GM10847 (cell line): ENCODE results near the gene AATF.

ENCODE experiments used
- POLR2A ChIP-seq: IDR thresholded peaks from 2 replicates; pipeline ENCODE4 v1.6.1; 2011; ENCODE audit not compliant: insufficient read length; ENCODE audit errors: extremely low read depth

Gene AATF

GRCh38 chr17:37028040-37028439 lies 79.3 kb downstream of the AATF start:
- TF ChIP-seq POLR2A = no peak

- no peak for TF ChIP-seq POLR2A
Measured at GRCh38 chr17:37031493-37032083, 82.8 kb downstream of the AATF start.

GRCh38 chr17:37037590-37038155 lies 88.9 kb downstream of the AATF start:
- TF ChIP-seq POLR2A = no peak

GRCh38 chr17:37039269-37039668 lies 90.5 kb downstream of the AATF start:
- TF ChIP-seq POLR2A = no peak

- no peak for TF ChIP-seq POLR2A
Measured at GRCh38 chr17:37041932-37042331, 93.2 kb downstream of the AATF start.

GRCh38 chr17:37043201-37043600 lies 94.4 kb downstream of the AATF start:
- TF ChIP-seq POLR2A = no peak

GRCh38 chr17:37045351-37045922 lies 96.7 kb downstream of the AATF start:
- no peak for TF ChIP-seq POLR2A

GRCh38 chr17:37047631-37048104 lies 98.9 kb downstream of the AATF start:
- TF ChIP-seq POLR2A = no peak

GRCh38 chr17:37048811-37049210 lies 100.1 kb downstream of the AATF start:
- no peak for TF ChIP-seq POLR2A

GRCh38 chr17:37050920-37051319 lies 102.2 kb downstream of the AATF start:
- TF ChIP-seq POLR2A = no peak

GRCh38 chr17:37051381-37051780 lies 102.6 kb downstream of the AATF start:
- no peak for TF ChIP-seq POLR2A

- TF ChIP-seq POLR2A = no peak
Measured at GRCh38 chr17:37051833-37052232, 103.1 kb downstream of the AATF start.

- no peak for TF ChIP-seq POLR2A
Measured at GRCh38 chr17:37052450-37052849, 103.7 kb downstream of the AATF start.

GRCh38 chr17:37054894-37055293 lies 106.1 kb downstream of the AATF start:
- no peak for TF ChIP-seq POLR2A

- TF ChIP-seq POLR2A = no peak
Measured at GRCh38 chr17:37056622-37057021, 107.9 kb downstream of the AATF start.

- TF ChIP-seq POLR2A = no peak
Measured at GRCh38 chr17:37059493-37059892, 110.7 kb downstream of the AATF start.

- no peak for TF ChIP-seq POLR2A
Measured at GRCh38 chr17:37060094-37060493, 111.3 kb downstream of the AATF start.

GRCh38 chr17:37060928-37061327 lies 112.2 kb downstream of the AATF start:
- TF ChIP-seq POLR2A = no peak

- TF ChIP-seq POLR2A = no peak
Measured at GRCh38 chr17:37062021-37062420, 113.3 kb downstream of the AATF start.
